Measurements from ENCODE around the gene GRID1. TPM values are rescaled to one million over a fixed set of nuclear protein-coding genes. Genes with fewer than 3 reads are reported as not detected.

The GRID1 gene
- total RNA-seq, 2 donors from 2014 or later, result 4.4 to 5.6 TPM

DNA sequence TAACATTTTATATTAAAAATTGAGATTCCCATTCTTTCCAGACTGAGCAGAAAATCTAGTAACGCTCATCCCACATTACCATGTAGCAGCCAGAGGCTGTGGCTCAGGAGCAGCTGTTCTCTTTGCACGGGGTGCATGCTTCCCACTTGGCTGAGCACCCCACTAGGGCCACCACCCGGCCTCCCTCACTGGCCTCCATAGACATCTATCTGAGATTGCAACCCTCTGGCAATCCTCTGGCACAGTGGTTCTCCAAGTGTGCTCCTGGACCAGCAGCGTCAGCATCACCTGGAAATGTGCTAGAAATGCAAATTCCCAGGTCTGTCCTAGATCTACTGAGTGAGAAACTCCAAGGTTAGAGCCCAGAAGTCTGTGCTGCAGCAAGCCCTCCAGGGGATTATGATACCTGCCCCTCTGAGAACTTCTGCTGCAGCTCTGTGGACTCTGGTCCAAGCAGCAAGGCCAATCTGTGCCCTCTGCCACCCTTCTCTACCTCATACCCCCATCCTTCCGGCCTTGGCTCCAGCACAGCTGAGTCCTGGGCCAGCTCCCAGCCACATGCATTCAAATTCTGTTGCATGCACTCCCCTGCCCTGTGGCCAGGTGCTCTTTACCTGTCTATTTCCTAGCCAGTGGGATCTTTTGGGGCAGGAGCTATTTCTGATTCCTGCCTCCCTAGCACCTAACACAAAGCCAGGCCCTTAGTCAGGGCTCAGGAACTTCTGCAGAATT, 301.5 kb downstream of the GRID1 start:
- intact Hi-C loops (cut with DNase I), result no loop called here
- DNase-seq (ENCODE audit: low spot score), result no peak

DNA sequence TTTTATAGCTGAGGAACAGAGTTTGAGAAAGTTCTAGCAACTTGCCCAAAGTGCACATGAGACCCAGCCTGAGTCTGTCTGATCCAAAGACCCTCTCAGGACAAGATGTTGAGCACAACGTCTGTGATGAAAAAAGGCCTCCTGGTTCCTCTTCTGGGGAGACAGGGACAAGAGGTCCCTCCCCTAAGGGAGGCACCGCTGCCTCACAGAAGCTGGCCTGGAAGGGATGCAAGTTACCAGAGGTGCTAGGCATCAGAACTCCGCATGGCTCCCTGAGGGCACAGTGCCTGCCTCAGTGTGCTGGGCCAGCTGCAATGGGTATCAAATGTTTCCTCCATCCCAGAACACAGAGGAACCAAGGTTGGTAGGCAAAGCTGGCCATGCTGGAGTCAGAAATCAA, 302.4 kb downstream of the GRID1 start:
- DNase-seq (ENCODE audit: low spot score), result no peak
- intact Hi-C loops (cut with DNase I), result no loop called here

DNA sequence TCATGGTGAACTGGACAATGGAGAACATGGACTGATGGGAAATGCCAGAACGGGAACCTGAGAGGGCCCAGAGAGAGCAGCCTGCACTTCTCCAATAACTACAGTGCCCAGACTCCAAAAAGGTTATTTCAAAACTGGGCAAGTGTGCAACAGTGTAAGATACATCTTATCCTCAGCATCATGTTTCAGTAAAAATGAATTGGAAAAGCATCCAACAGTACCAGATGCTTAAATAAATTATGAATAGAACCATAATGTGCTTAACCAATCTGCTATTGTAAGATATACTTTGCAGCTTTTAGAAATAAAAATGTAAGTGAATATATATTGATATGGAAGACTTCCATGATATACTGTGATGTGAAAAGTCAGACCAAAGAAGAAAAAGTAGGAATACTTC, 303.3 kb downstream of the GRID1 start:
- intact Hi-C loops (cut with DNase I), result no loop called here
- DNase-seq (ENCODE audit: low spot score), result no peak

DNA sequence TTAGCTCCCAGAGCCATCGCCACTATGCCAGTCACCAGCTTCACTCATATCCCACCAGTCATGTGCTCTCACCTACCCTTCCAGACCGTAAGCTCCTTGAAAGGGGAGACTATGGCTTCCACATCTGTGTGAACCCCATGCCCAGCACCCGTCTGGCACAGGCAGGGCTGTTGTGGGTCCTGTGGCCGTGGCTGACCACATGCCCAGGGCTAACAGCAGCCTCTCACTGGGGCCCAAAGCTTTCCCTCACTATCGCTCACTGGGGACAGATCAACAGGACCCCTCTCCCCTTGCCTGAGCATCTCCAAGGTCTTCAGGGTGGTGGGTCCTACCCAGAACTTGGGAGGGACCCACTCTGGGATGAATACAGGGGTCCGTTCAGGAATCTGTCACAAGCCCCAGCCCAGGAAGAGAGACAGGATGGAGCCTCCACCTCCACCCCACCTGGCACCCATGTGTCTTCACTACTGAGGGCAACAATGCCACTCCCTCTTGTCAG, 303.9 kb downstream of the GRID1 start:
- intact Hi-C loops (cut with DNase I), result no loop called here
- DNase-seq (ENCODE audit: low spot score), result no peak

DNA sequence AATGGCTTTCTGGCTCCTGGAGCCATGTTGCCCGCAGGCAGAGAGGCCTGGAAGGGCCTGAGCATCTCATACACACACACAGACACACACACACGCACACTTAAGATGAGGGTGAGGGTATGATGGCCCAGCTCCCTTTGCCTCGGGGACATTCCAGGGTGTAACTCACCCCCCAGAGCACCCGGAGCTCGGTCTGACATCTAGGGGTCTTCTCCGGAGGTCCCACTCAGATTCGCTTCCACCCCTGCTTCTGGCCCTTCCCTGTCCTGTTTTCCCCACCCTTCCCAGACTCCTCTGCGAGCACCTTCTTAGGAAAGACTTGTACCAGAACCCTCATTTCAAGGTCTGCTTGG, 304.4 kb downstream of the GRID1 start:
- intact Hi-C loops (cut with DNase I), result no loop called here
- no peak for DNase-seq (ENCODE audit: low spot score)

DNA sequence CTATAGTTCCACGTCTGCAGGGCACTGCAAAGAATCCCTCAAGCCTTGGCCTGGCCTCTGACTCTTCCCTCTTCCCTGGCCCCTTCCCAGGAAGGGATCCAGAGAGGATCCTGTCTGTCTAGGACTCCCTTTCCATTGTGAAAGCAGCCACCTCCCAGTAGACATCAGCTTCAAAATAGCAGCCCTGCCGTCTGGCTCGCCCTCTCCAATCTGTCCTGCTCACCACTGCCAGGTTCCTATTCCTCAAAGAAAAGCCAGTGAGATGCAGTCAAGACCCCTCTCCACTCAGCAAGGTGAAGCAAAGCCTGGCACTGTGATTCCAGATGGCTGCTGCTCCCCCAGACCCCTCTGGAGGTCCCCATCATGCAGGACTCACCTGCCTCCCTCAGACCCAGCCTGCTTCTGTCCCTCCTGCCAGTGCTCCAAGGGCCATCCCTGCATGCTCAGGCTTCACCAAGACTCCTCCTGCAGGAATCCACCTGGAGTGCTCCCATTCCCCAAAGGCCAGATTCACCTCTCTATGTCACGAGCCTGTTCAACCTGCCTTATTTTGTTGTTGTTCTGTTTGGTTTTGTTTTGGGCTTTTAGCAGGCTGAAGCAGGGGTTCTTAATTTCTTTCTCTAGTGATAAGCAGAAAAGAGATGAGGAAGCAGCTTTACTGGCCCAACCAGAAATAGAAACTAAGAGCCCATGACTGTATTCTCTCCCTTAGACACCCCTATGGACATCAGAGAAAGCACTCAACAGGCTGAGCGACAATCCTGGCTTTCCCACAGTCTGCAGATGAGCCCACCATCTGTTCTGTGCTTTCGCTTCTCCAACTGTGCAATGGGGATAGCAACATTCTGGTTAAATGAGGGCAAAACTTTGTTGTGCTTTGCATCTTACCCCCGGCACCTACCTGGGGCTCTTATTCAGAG, 305.1 kb downstream of the GRID1 start:
- no peak for DNase-seq (ENCODE audit: low spot score)
- intact Hi-C loops (cut with DNase I), result no loop called here

DNA sequence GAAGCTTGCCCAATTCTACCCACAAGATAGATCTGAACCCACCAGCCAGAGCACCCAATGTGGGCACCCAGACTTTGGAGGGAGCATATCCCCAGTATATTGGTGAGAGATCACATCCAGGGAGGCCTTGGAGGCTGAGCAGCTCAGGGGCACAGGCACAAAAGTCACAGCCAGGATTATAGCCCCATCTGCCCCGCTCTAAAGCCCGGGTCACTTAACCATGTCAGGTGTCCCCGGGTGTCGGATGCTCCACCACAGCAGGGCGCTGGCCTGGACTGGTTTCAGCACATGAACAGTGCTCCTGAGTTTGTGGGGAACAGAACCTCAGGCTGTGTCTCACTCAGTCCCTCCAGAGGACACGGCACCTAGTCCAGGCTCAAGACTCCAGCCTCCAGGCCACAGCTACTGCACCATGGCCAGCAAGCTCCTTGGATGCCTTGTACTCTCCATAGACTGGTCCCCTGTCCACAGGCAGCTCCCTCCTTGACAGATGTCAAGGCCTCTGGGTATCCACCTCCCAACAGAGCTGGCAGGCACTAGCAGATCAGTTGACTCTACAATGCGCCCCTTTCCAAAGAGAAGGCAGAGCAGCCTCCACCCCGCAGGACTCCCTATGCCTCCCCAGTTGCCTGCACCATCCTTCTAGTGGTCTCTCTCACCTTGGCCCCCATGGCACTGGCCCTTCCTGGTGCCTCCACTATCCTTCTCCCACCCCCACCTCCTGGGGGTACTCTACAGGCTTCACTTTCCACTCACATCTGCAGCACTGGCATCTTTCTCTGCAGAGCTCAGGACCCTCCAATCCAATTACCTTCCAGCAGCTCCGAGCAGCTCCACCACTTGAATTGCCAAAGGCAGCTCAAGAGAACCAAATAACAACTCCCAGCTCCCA, 306.0 kb downstream of the GRID1 start:
- no peak for DNase-seq (ENCODE audit: low spot score)
- intact Hi-C loops (cut with DNase I), result no loop called here

DNA sequence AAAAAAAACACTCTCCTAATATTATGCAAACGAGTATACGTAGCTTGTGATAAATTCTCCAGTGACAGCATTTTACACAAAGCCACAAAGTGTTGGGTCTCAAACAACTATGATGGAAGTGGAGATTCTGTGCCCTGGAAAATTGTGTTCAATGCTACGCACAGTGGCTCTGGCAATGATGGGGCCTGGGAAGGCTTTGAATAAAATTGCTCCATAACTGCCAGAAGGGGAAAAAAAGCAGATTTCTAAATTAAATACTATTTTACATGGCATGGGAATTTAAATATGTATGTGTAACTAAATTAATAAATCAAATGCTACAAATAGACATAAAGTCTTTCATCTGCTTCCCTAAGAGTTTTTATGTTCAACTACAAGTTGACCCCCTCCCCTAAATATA, 306.7 kb downstream of the GRID1 start:
- no peak for DNase-seq (ENCODE audit: low spot score)
- intact Hi-C loops (cut with DNase I), result no loop called here

DNA sequence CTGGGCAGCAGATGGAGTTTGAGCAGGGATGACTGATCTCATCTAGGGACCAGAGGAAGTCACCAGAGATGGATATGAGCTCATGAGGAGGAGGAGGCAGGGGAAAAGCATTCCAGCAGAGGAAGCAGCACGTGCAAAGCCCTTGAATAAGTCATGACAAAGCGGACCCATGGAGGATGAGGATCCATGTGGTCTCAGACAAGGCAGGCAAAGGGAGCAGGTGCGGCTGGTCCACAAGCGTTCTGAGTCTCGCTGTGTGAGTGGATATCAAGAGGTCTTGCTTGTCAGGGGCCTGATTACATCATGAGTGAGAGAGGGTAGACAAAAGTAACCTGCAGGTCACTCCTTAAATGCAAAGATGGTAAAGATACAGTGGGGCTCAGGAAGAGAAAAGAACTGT, 307.6 kb downstream of the GRID1 start:
- intact Hi-C loops (cut with DNase I), result no loop called here
- no peak for DNase-seq (ENCODE audit: low spot score)

DNA sequence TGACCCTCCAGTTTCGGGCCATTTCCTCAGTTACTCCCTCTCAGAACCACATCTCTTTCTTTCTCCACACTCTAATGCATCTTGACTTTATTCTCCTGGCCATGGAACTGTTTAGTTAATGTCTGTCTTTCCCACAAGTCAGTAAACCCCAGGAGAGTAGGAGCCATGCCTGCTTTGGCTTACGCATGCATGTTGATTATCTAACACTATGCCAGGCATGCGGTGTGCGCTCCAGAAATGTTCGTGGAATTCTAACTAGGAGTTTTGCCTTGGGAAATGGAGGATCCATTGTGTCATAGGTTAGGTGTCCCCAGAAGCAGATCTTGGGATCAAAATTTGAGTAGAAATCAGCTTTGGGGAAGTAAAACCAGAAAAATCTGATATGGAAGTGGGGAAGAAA, 308.9 kb downstream of the GRID1 start:
- no peak for DNase-seq (ENCODE audit: low spot score)
- intact Hi-C loops (cut with DNase I), result no loop called here

DNA sequence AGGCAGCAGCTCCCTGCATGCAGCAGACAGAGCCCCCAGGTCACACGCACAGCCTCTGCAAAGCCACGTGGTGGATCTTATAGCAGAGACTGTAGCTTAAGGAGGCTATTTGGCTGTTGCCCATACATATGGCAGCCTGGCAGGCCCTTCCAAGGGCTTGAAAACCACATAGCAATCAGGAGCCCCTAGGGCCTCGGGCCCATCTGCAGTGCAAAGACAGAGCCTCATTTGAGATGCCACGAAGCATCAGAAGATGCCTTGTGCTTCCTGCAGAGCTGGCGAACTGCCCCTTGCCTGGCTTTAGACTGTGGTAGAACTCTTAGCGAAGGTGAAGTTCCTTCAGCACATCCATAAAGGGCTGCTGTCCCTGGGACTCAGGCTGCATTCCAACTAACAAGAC, 309.9 kb downstream of the GRID1 start:
- DNase-seq (ENCODE audit: low spot score), result no peak
- intact Hi-C loops (cut with DNase I), result no loop called here

DNA sequence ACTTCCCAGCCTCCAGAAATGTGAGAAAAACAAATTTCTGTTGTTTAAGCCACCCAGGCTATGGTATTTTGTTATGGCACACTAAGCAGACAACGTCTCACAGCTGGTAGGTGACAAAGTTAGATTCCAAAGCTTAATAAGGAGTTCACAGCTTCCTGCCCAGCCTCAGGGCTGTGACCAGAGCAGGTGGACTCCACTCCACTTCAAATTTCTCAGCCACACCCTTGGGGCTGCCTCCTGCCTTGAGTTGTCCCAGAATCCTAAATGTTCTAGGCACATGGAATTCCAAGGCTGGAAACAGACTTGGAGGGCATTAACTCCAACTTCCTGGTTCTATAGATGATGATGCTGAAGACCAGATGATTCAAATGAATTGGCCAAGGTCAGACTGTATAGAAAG, 310.7 kb downstream of the GRID1 start:
- intact Hi-C loops (cut with DNase I), result loop anchor here in 1 of 2 donors (1.0 kb wide), 1 partner anchor 43 kb away; no protein-coding TSS in a partner anchor
- DNase-seq (ENCODE audit: low spot score), result no peak

DNA sequence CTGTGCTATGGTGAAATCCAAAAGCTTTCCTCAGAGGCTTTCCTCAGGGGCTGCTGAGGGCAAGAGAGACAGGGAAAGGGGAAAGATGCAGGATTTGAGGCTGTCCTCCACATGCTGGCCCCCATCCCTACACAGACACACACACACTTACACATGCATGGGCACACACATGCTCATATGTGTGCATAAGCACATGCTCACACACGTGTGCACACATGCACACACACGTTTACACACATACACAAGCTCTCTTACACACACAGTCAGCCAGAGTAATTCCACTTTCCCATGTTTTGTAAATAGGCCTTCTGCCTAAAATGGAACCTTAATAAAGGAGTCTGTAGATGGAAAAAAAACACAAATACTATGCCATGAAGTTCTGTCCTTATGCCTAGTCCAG, 312.9 kb downstream of the GRID1 start:
- DNase-seq (ENCODE audit: low spot score), result no peak
- intact Hi-C loops (cut with DNase I), result no loop called here

DNA sequence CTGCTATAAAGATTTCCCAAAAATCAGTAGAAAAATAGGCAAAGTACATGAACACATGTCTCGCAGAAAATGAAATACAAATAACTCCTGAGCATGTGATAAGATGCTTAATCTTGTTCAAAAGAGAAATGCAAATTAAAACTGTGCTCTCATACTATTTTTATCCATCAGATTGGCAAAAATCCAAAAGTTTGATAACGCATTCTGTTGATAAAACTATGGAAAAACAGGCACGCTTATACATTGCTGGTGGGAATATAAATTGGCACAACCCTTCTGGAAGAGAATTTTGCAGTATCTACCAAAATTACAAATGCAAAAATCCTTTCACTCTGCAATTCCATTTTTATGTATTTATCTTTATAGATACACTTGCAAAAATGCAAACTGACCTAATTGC, 315.0 kb downstream of the GRID1 start:
- intact Hi-C loops (cut with DNase I), result no loop called here
- no peak for DNase-seq (ENCODE audit: low spot score)

DNA sequence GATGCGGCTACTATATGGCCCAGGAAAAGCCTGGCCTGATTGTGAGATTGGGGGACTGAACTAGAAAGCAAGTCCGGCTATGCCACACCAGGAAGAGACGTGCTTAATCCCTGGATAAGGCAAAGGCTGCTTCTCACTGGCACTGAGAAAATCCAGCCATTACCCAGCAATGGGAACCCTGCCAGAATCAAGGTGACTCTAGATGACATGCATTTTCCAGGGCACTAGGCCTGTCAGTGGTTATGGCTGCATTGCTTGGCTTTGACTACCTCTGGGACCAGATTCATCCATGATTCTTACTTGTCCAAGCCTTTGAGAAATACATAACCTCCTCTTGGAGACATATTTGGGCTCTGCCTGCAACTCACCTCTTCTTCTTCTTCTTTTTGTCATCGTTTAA, 317.2 kb downstream of the GRID1 start:
- no peak for DNase-seq (ENCODE audit: low spot score)
- intact Hi-C loops (cut with DNase I), result no loop called here

DNA sequence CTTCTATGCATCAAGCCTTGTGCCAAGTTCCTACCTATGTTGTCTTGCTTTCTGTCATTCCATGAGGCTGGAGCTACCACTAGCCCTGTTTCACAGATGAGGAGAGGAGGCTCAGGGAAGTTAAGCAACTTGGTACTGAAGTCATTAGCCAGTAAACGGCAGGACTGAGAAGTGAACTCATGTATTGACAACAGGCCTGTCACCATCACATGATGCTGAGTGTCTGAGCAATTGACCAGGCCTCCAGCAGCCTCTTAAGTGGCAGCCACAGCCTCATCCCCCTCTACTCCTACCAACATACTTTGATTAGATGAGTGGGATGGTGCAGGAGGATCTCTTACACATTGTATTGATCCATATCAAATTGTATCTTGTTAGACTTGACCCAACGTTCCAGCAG, 317.6 kb downstream of the GRID1 start:
- intact Hi-C loops (cut with DNase I), result no loop called here
- DNase-seq (ENCODE audit: low spot score), result no peak

DNA sequence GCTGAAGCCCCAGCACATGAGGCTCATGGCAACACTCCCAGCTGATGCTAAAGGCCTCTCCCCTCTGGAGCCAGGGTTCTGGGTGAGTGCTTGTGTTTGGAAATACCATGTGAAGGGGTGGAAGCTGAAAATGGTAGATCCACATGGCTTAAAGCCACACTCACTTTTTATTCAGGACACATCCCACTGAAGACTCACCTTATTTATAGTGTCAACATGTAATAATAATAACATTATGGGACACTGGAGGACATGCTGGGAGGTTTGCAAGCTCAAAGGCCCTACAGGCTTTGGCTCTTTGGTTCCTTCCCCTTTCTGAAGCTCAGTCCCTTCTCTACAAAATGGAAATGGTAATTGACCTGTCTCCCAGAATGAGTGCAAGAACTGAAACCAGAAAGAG, 318.0 kb downstream of the GRID1 start:
- intact Hi-C loops (cut with DNase I), result no loop called here
- DNase-seq (ENCODE audit: low spot score), result no peak

DNA sequence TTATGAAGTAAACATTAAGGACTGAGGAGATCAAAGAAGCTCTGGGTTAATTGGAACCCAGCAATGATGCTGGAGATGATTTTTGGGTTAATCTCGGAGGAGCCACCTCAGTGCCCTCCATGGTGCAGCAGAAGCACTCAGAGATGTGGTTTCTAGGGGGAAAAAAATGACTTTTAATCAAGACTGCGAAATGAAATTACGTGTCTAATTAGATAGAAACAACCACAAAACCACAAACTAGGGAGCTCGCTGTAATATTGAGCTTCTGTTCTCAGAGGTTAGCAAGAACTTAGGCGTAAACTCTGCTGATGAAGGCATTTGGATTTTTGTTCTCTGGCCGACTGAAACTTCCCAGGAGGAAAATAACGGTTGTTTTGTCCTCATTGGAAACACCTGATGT, 319.0 kb downstream of the GRID1 start:
- intact Hi-C loops (cut with DNase I), result no loop called here
- no peak for DNase-seq (ENCODE audit: low spot score)

DNA sequence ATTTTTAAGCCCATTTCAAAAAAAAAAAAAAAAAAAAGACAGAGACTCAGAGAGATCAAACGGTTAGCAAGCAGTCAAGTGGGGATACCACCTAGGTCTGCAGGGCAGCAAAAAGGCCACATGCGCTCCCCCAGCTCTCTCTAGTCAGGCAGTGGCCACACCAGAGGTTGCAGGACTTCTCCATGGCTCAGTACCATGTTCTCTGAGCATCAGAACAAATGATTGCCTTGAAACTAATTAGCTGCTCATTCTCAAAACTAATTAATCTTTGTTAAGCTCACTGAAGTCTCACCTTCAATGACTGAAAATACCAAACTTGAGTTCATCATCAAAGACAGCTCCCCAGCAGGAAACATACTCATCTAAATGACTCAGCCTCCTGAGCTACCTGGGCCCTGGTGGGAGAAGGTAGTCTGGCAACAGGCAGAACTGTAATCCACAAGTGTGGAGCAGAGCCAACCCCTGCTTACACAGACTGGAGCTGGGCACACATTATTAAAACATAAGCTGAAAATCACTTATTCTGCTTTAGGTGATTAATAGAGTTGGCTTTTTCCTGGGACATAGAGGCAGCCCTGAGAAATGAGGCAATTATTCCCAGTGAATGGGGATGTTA, 319.6 kb downstream of the GRID1 start:
- no peak for DNase-seq (ENCODE audit: low spot score)
- intact Hi-C loops (cut with DNase I), result no loop called here

All from posterior vena cava (tissue), 2 donors.